Kidney epithelial cell (primary cell): ENCODE measurements around the gene INSYN1. TPM values are rescaled to one million over a fixed set of nuclear protein-coding genes. Genes with fewer than 3 reads are reported as not detected.
"Not testable (repeated sequence)": the region's sequence is repeated elsewhere in the genome, so short reads cannot be mapped to it uniquely, and the experiment has no call there.

Experiments used
- DNase-seq: peaks from one replicate; pipeline ENCODE4 v3.0.0-alpha.2; 2010; ENCODE audit warnings: low read depth
- H3K27me3 ChIP-seq: 2 replicates; pipeline ENCODE4 v1.6.0; 2011; ENCODE audit warnings: low read length; ENCODE audit not compliant: control insufficient read depth, insufficient read depth
- H3K36me3 ChIP-seq: 2 replicates; pipeline ENCODE4 v1.5.1; 2011; ENCODE audit warnings: low read length; ENCODE audit not compliant: control insufficient read depth, insufficient read depth
- H3K4me3 ChIP-seq: 2 replicates; pipeline ENCODE4 v1.5.1; 2011; ENCODE audit warnings: low read depth, mild to moderate bottlenecking, control low read depth, low read length
- CTCF ChIP-seq: IDR thresholded peaks from 2 replicates; pipeline ENCODE4 v1.5.1; 2011; ENCODE audit warnings: mild to moderate bottlenecking, moderate library complexity, low read length, control low read depth, inconsistent platforms; ENCODE audit not compliant: insufficient read depth, poor library complexity, severe bottlenecking
- total RNA-seq: library from RNA; depleted of rRNA; stranded (reverse); fragments of >200 nt; gene quantifications from 2 replicates; pipeline ENCODE4 v1.2.3, GENCODE V29; 2015

The INSYN1 gene
- total RNA-seq, 1 donor from 2014 or later = 1.3 TPM

GRCh38 chr15:73710321-73710720, 42.8 kb downstream of the INSYN1 start:
- no peaks in the 10 kb centered on the region for H3K27me3 ChIP-seq
- peaks cover 5% of the 10 kb centered on the region for H3K36me3 ChIP-seq
- DNase-seq = no peak
- no peak overlapping the region for H3K4me3 ChIP-seq
- TF ChIP-seq CTCF = no peak

GRCh38 chr15:73709686-73710085, 43.5 kb downstream of the INSYN1 start:
- no peak for DNase-seq
- no peak for TF ChIP-seq CTCF
- no peaks in the 10 kb centered on the region for H3K27me3 ChIP-seq
- peaks cover 5% of the 10 kb centered on the region for H3K36me3 ChIP-seq
- H3K4me3 ChIP-seq = no peak overlapping the region

GRCh38 chr15:73709241-73709640, 43.9 kb downstream of the INSYN1 start:
- no peaks in the 10 kb centered on the region for H3K27me3 ChIP-seq
- peaks cover 5% of the 10 kb centered on the region for H3K36me3 ChIP-seq
- DNase-seq = no peak
- no peak for TF ChIP-seq CTCF
- H3K4me3 ChIP-seq = no peak overlapping the region

GRCh38 chr15:73708691-73709090, 44.5 kb downstream of the INSYN1 start:
- DNase-seq = no peak
- TF ChIP-seq CTCF = no peak
- no peak overlapping the region for H3K4me3 ChIP-seq
- peaks cover 5% of the 10 kb centered on the region for H3K36me3 ChIP-seq
- no peaks in the 10 kb centered on the region for H3K27me3 ChIP-seq

- Histone ChIP-seq H3K36me3 (peaks cover 5% of the 10 kb centered on the region), H3K4me3 (no peak overlapping the region), H3K27me3 (no peaks in the 10 kb centered on the region)
- peak; percentile 88 for TF ChIP-seq CTCF
- DNase-seq = no peak
Observed at GRCh38 chr15:73704869-73705645, 48.1 kb downstream of the INSYN1 start.

GRCh38 chr15:73704142-73704868, 48.8 kb downstream of the INSYN1 start:
- H3K27me3 ChIP-seq, H3K36me3 ChIP-seq, H3K4me3 ChIP-seq, DNase-seq: not testable (repeated sequence)

GRCh38 chr15:73703601-73704000, 49.5 kb downstream of the INSYN1 start:
- DNase-seq, H3K4me3 ChIP-seq, H3K27me3 ChIP-seq, H3K36me3 ChIP-seq: not testable (repeated sequence)

- not testable (repeated sequence) for DNase-seq, H3K4me3 ChIP-seq, H3K27me3 ChIP-seq, H3K36me3 ChIP-seq
Observed at GRCh38 chr15:73702311-73703239, 50.6 kb downstream of the INSYN1 start.
